Stimulated activated CD4-positive, alpha-beta T cell treated with anti-CD3 and anti-CD28 coated beads, Interleukin-1b, Interleukin-23, amount 100 ng/mL, for 1 hour (primary cell): Measurements from ENCODE around the gene ALDH4A1.
"Not testable (repeated sequence)": the region's sequence is repeated elsewhere in the genome, so short reads cannot be mapped to it uniquely, and the experiment has no call there.

Experiments
- DNase-seq, 2 donors: peaks; one replicate each; pipeline ENCODE4 v3.0.0-alpha.2; 2020; ENCODE audit warnings: low read depth in 2 of 2

Gene ALDH4A1

GRCh38 chr1:18879215-18879790, 23.1 kb downstream of the ALDH4A1 start:
- DNase-seq = no peak

GRCh38 chr1:18878538-18879214, 23.7 kb downstream of the ALDH4A1 start:
- no peak for DNase-seq

- no peak for DNase-seq
Observed at GRCh38 chr1:18877282-18877681, 25.1 kb downstream of the ALDH4A1 start.

GRCh38 chr1:18876210-18876609, 26.1 kb downstream of the ALDH4A1 start:
- no peak for DNase-seq

- DNase-seq = no peak
Observed at GRCh38 chr1:18875796-18876128, 26.6 kb downstream of the ALDH4A1 start.

GRCh38 chr1:18875107-18875795, 27.1 kb downstream of the ALDH4A1 start:
- DNase-seq = peak; percentile 14 to 57

GRCh38 chr1:18874600-18874999, 27.8 kb downstream of the ALDH4A1 start:
- no peak for DNase-seq

GRCh38 chr1:18874036-18874435, 28.3 kb downstream of the ALDH4A1 start:
- DNase-seq = no peak

GRCh38 chr1:18872071-18872611, 30.2 kb downstream of the ALDH4A1 start:
- no peak for DNase-seq

GRCh38 chr1:18871401-18872070, 30.8 kb downstream of the ALDH4A1 start:
- DNase-seq = no peak

GRCh38 chr1:18870957-18871356, 31.4 kb downstream of the ALDH4A1 start:
- no peak for DNase-seq

GRCh38 chr1:18870595-18870865, 31.8 kb downstream of the ALDH4A1 start:
- not testable (repeated sequence) for DNase-seq

- no peak for DNase-seq
Observed at GRCh38 chr1:18869847-18870594, 32.3 kb downstream of the ALDH4A1 start.

GRCh38 chr1:18868801-18869424, 33.4 kb downstream of the ALDH4A1 start:
- DNase-seq = no peak

GRCh38 chr1:18868354-18868753, 34.0 kb downstream of the ALDH4A1 start:
- DNase-seq = no peak

GRCh38 chr1:18866846-18867245, 35.5 kb downstream of the ALDH4A1 start:
- DNase-seq = no peak

- no peak for DNase-seq
Observed at GRCh38 chr1:18866314-18866713, 36.0 kb downstream of the ALDH4A1 start.

- no peak for DNase-seq
Observed at GRCh38 chr1:18865176-18865575, 37.2 kb downstream of the ALDH4A1 start.

GRCh38 chr1:18861590-18861989, 40.8 kb downstream of the ALDH4A1 start:
- no peak for DNase-seq

GRCh38 chr1:18861082-18861481, 41.3 kb downstream of the ALDH4A1 start:
- DNase-seq = no peak

- DNase-seq = no peak
Observed at GRCh38 chr1:18859560-18859959, 42.8 kb downstream of the ALDH4A1 start, which contains the start of gene TAS1R2. TSS of gene TAS1R2 (minus strand) at chr1:18859660. CDS start at chr1:18859660, 0 bp downstream.
